Karpas-422 (cell line): ENCODE results near the gene ANKRD44. TPM values are rescaled to one million over a fixed set of nuclear protein-coding genes. Genes with fewer than 3 reads are reported as not detected.
"Not testable (repeated sequence)": the region's sequence is repeated elsewhere in the genome, so short reads cannot be mapped to it uniquely, and the experiment has no call there.

Source experiments
- DNase-seq: peaks from one replicate; pipeline ENCODE4 v3.0.0-alpha.2; 2015
- H2AFZ ChIP-seq: fragments of 200-600 bp; sonication (generic); 2 replicates; pipeline ENCODE4 v1.6.1; 2014; ENCODE audit warnings: antibody characterized with exemption, low read length, mixed read lengths
- H3K27ac ChIP-seq: fragments of 200-600 bp; sonication (generic); 2 replicates; pipeline ENCODE4 v1.5.1; 2014; ENCODE audit warnings: mild to moderate bottlenecking, low read length, moderate library complexity
- H3K27me3 ChIP-seq: fragments of 200-600 bp; sonication (generic); 2 replicates; pipeline ENCODE4 v1.6.1; 2014; ENCODE audit warnings: low read length, mixed read lengths
- H3K36me3 ChIP-seq: fragments of 200-600 bp; sonication (generic); 2 replicates; pipeline ENCODE4 v1.6.1; 2014; ENCODE audit warnings: low read length, mixed read lengths; ENCODE audit not compliant: insufficient read depth
- H3K4me1 ChIP-seq: fragments of 200-600 bp; sonication (generic); 2 replicates; pipeline ENCODE4 v1.6.1; 2014; ENCODE audit warnings: mild to moderate bottlenecking, low read length, mixed read lengths
- H3K4me2 ChIP-seq: fragments of 200-600 bp; sonication (generic); 2 replicates; pipeline ENCODE4 v1.6.1; 2014; ENCODE audit warnings: low read length, low read depth, mild to moderate bottlenecking; ENCODE audit not compliant: poor library complexity, severe bottlenecking
- H3K4me3 ChIP-seq: fragments of 200-600 bp; sonication (generic); 2 replicates; pipeline ENCODE4 v1.5.1; 2014; ENCODE audit warnings: mild to moderate bottlenecking, antibody characterized with exemption, low read length, mixed read lengths
- H3K79me2 ChIP-seq: fragments of 200-600 bp; sonication (generic); 2 replicates; pipeline ENCODE4 v1.6.1; 2014; ENCODE audit warnings: mild to moderate bottlenecking, low read length, mixed read lengths
- H3K9ac ChIP-seq: fragments of 200-600 bp; sonication (generic); 2 replicates; pipeline ENCODE4 v1.6.0; 2014; ENCODE audit warnings: low read length
- H3K9me2 ChIP-seq: fragments of 200-600 bp; sonication (generic), shearing (Covaris generic); replicated peaks from 2 replicates; pipeline ENCODE4 v1.6.0; 2014; ENCODE audit warnings: mild to moderate bottlenecking, low read length, moderate library complexity; ENCODE audit not compliant: insufficient read depth
- H3K9me3 ChIP-seq: fragments of 300-700, 200-600 bp; sonication (generic); 2 replicates; pipeline ENCODE4 v1.6.1; 2014; ENCODE audit warnings: low read length, mixed read lengths
- H4K20me1 ChIP-seq: fragments of 200-600 bp; sonication (generic); 2 replicates; pipeline ENCODE4 v1.6.1; 2014; ENCODE audit warnings: mild to moderate bottlenecking, antibody characterized with exemption, low read length, low read depth; ENCODE audit not compliant: insufficient read depth
- total RNA-seq: library from RNA; depleted of rRNA; stranded (reverse); fragments of >200 nt; shearing (Covaris generic); gene quantifications from 2 replicates; pipeline ENCODE4 v1.2.3, GENCODE V29; 2014; ENCODE audit warnings: low replicate concordance

The ANKRD44 gene
- total RNA-seq, 1 experiment from 2014 or later = 120 TPM

DNA sequence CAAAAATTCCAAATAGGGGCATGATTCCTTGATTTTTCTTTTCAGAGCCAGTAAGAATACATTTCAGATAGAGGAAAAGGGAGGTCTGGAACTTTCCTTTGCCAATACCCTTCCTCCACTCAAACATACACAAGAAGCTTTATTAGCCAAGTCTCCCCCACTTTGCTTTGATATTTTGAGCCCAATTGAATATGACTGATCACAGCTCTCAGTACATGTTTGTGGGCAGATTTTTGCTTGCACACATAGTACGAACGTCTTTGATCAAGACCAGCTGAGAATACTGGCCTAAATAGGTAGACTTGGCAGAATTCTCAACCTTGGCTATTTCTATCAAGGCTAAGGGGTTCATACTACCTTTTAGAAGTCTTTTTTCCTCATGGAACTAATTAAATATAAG lies 235.3 kb downstream of the ANKRD44 start:
- no peaks in the 10 kb centered on the region for H3K27me3 ChIP-seq
- no peak for DNase-seq
- no peak overlapping the region for H3K27ac ChIP-seq
- no peak overlapping the region for H3K4me3 ChIP-seq
- H3K4me2 ChIP-seq = no peak overlapping the region
- no peaks in the 10 kb centered on the region for H3K9me3 ChIP-seq
- peaks cover 37% of the 10 kb centered on the region for H3K36me3 ChIP-seq
- no peaks in the 10 kb centered on the region for H3K79me2 ChIP-seq
- no peaks in the 10 kb centered on the region for H3K9me2 ChIP-seq
- no peaks in the 10 kb centered on the region for H4K20me1 ChIP-seq
- no peaks in the 10 kb centered on the region for H3K4me1 ChIP-seq
- no peak overlapping the region for H2AFZ ChIP-seq
- H3K9ac ChIP-seq = no peak overlapping the region

DNA sequence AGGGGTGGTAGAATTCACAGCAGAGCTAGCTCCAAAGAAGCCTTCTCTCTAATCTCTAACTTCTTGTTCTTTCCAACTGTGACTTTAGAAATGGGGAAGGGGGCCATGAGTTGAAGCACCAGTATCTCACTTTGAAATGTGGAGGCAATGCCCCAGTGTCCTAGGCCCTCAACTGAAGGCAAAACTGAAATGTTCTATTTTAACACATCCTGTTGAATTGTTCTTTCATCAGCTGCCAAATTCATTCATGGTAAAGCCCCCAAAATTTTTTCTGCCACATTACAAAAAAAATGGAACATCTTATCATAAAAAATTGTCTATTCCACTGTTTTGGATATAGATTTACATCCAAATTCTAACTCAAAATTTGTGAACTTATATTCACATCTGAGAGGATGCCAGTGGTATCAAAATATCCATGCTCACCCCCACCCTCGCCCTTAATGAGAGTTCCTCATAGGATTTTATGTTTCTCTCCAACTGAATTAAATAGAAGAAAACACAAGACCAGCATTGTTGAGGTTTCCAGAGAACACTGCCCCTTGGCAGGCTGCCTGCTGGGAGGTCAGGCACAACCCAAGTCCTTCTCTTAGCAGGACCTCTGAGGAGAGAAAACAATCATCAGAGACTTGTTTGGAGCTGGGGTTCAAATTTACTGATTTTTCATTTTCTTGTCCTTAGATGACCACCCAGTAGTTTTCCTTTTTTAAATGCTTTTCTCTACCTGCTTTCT lies 236.7 kb downstream of the ANKRD44 start:
- no peaks in the 10 kb centered on the region for H3K4me1 ChIP-seq
- H3K27me3 ChIP-seq = no peaks in the 10 kb centered on the region
- no peak overlapping the region for H3K9ac ChIP-seq
- no peak overlapping the region for H3K4me2 ChIP-seq
- peaks cover 38% of the 10 kb centered on the region for H3K36me3 ChIP-seq
- no peak overlapping the region for H3K27ac ChIP-seq
- H3K9me3 ChIP-seq = no peaks in the 10 kb centered on the region
- H4K20me1 ChIP-seq = no peaks in the 10 kb centered on the region
- no peaks in the 10 kb centered on the region for H3K79me2 ChIP-seq
- no peaks in the 10 kb centered on the region for H3K9me2 ChIP-seq
- H3K4me3 ChIP-seq = no peak overlapping the region
- DNase-seq = no peak
- no peak overlapping the region for H2AFZ ChIP-seq

DNA sequence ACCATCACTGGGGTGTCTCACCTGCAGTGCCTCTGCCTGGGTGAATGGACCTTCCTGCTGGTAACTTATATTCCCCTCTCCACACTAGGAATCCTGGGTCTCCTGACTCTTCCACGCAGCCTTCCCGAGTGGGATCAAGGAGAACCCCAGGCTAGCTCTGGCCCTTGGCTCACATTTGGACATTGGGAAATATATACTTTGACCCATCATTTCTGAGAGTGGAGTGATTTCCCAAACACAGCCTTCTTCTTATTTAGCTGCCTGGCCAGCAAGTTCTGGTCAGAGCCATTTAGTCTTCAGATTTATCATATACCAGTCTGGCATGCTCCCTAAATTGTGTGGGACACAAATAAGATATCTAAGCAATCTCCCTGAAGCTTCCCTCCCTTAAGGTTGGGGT lies 237.3 kb downstream of the ANKRD44 start:
- H3K36me3 ChIP-seq = peaks cover 32% of the 10 kb centered on the region
- no peak for DNase-seq
- H3K9me2 ChIP-seq = no peaks in the 10 kb centered on the region

DNA sequence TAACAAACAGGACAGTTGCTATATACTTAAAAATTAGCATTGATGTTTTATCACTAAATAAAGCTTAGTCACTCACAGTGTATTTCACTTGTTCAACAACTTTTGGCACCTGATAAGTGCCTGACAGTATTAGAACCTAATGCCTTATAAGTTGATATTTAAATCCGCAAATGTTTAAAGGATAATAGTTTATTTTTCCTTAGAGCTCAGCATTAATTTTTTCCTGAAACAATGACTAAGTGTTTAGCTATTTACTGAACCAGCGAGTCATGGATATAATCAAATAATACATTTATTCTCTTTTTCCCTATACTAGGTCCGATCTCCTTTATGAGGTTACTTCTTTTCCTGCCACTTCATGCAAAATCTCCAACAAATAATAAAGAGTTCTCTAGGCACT lies 238.0 kb downstream of the ANKRD44 start:
- Histone ChIP-seq H3K9me2 (no peaks in the 10 kb centered on the region), H2AFZ (no peak overlapping the region), H3K27me3 (no peaks in the 10 kb centered on the region), H3K36me3 (peaks cover 26% of the 10 kb centered on the region), H3K4me2 (no peak overlapping the region), H3K27ac (no peak overlapping the region), H3K9me3 (no peaks in the 10 kb centered on the region), H3K4me1 (no peaks in the 10 kb centered on the region), H4K20me1 (no peaks in the 10 kb centered on the region), H3K79me2 (no peaks in the 10 kb centered on the region), H3K9ac (no peak overlapping the region), H3K4me3 (no peak overlapping the region)
- DNase-seq = no peak

More for the DNA sequence above, 237.3 kb downstream of the ANKRD44 start:
- no peaks in the 10 kb centered on the region for H3K79me2 ChIP-seq
- no peak overlapping the region for H3K27ac ChIP-seq
- H3K27me3 ChIP-seq = no peaks in the 10 kb centered on the region
- no peak overlapping the region for H2AFZ ChIP-seq
- H3K9me3 ChIP-seq = no peaks in the 10 kb centered on the region
- no peaks in the 10 kb centered on the region for H3K4me1 ChIP-seq
- H4K20me1 ChIP-seq = no peaks in the 10 kb centered on the region
- H3K4me3 ChIP-seq = no peak overlapping the region
- no peak overlapping the region for H3K9ac ChIP-seq
- H3K4me2 ChIP-seq = no peak overlapping the region

DNA sequence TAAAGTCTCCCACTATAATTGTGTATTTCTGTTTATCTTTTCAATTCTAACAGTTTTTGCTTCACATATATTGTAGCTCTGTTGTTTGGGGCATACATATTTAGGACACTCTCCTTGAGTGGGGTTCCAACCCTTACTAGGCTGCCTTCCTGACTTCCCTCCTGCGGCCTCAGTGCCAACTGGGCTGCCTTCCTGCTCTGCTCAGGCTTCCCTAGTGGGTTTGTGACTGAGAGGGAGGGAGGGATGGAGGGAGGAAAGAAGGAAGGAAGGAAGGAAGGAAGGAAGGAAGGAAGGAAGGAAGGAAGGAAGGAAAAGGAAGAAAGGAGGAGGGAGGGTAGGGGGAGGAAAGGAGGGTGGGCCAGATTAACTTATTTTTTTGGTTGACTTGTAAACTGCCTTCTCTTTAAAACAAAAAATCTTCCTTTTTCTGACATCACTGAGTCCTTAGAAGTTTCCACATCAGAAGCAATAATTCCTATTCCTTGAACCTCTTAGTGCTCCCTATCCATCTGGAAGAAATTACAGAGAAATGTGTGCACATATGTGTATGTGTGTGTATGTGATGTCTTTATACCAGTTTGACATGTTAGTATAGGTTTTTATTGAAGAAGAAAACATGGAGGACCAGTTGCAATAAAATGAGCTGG lies 238.7 kb downstream of the ANKRD44 start:
- H3K36me3 ChIP-seq = peaks cover 20% of the 10 kb centered on the region; the same call in 1 of the 2 replicates
- no peaks in the 10 kb centered on the region for H3K79me2 ChIP-seq

DNA sequence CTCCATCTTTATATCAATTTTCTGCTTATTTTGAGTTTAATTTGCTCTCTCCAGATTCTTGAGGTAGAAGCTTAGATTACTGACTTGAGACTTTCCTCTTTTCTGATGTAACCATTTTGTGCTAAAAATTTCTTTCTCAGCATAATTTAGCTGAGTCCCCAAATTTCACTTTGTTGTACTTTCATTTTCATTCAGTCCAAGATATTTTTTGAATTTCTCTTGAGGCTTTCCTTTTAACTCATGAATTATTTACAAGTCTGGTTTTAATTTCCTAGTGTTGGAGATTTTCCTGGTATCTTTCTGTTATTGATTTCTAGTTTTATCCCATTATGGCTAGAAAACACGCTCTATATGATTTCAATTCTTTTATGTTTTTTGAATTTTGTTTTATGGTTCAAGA lies 239.4 kb downstream of the ANKRD44 start:
- Histone ChIP-seq H3K27ac (no peak overlapping the region), H3K27me3 (no peaks in the 10 kb centered on the region), H3K4me3 (no peak overlapping the region), H3K9me2 (no peaks in the 10 kb centered on the region), H3K36me3 (peaks cover 17% of the 10 kb centered on the region; the same call in 1 of the 2 replicates), H3K9me3 (no peaks in the 10 kb centered on the region), H2AFZ (no peak overlapping the region), H3K4me2 (no peak overlapping the region), H4K20me1 (no peaks in the 10 kb centered on the region), H3K9ac (no peak overlapping the region), H3K4me1 (no peaks in the 10 kb centered on the region), H3K79me2 (no peaks in the 10 kb centered on the region)
- DNase-seq = no peak

More for the DNA sequence above, 238.7 kb downstream of the ANKRD44 start:
- Histone ChIP-seq H3K27ac (no peak overlapping the region), H3K4me3 (no peak overlapping the region), H3K9ac (no peak overlapping the region), H2AFZ (no peak overlapping the region), H3K9me2 (no peaks in the 10 kb centered on the region), H4K20me1 (no peaks in the 10 kb centered on the region), H3K4me1 (no peaks in the 10 kb centered on the region), H3K27me3 (no peaks in the 10 kb centered on the region), H3K9me3 (no peaks in the 10 kb centered on the region), H3K4me2 (no peak overlapping the region)
- DNase-seq = no peak

DNA sequence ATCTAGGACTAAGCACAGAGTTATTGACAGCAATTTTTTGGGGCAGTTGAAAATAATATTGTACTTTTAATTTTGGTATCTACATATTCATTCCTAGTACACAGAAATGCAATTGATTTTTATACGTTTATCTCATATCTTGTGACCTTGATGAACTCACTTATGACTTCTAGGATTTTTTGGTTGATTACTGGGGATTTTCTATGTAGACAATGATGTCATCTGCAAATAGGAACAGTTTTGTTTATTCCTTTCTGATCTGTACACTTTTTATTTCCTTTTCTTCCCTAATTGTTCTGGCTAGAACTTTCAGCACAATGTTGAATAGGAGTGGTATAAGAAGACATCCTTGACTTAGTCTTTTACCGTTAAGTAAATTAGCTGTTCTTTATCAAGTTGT lies 240.6 kb downstream of the ANKRD44 start:
- no peak overlapping the region for H3K4me3 ChIP-seq
- no peak for DNase-seq
- no peaks in the 10 kb centered on the region for H4K20me1 ChIP-seq
- no peaks in the 10 kb centered on the region for H3K9me3 ChIP-seq
- peaks cover 14% of the 10 kb centered on the region; the same call in 1 of the 2 replicates for H3K36me3 ChIP-seq
- no peaks in the 10 kb centered on the region for H3K27me3 ChIP-seq
- no peak overlapping the region for H3K9ac ChIP-seq
- no peak overlapping the region for H3K27ac ChIP-seq
- H3K4me2 ChIP-seq = no peak overlapping the region
- no peaks in the 10 kb centered on the region for H3K4me1 ChIP-seq
- no peak overlapping the region for H2AFZ ChIP-seq
- H3K79me2 ChIP-seq = no peaks in the 10 kb centered on the region
- H3K9me2 ChIP-seq = no peaks in the 10 kb centered on the region

DNA sequence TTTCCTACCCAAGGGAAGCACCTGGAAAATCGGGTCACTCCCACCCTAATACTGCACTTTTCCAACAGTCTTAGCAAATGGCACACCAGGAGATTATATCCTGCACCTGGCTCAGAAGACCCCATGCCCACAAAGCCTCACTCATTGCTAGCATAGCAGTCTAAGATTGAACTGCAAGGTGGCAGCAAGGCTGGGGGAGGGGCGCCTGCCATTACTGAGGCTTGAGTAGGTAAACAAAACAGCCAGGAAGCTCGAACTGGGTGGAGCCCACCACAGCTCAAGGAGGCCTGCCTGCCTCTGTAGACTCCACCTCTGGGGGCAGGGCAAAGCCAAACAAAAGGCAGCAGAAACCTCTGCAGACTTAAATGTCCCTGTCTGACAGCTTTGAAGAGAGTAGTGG lies 248.0 kb downstream of the ANKRD44 start:
- H3K9me2 ChIP-seq, H3K79me2 ChIP-seq, H3K27ac ChIP-seq, H3K4me1 ChIP-seq, H3K9me3 ChIP-seq, H2AFZ ChIP-seq, H4K20me1 ChIP-seq, DNase-seq, H3K9ac ChIP-seq, H3K27me3 ChIP-seq, H3K4me3 ChIP-seq, H3K4me2 ChIP-seq: not testable (repeated sequence)
- peaks cover 30% of the 10 kb centered on the region; the same call in 1 of the 2 replicates for H3K36me3 ChIP-seq
